Right atrium auricular region (tissue), 2 donors: ENCODE data around the gene PCYOX1L. TPM values are rescaled to one million over a fixed set of nuclear protein-coding genes. Genes with fewer than 3 reads are reported as not detected.
"Not testable (repeated sequence)": the region's sequence is repeated elsewhere in the genome, so short reads cannot be mapped to it uniquely, and the experiment has no call there.

ENCODE experiments used
- DNase-seq: peaks from one replicate; pipeline ENCODE4 v3.0.0-alpha.2; 2019; ENCODE audit warnings: low spot score
- H3K27ac ChIP-seq, 2 donors: fragments of 200-600 bp; sonication (generic); 1 replicate in 1 of 2; 2 replicates in 1 of 2; pipeline ENCODE4 v1.5.1; 2016 to 2019
- H3K27me3 ChIP-seq, 2 donors: fragments of 200-600 bp; sonication (generic); one replicate each; pipeline versions ENCODE4 v1.5.1 to v1.6.0; 2017 to 2019
- H3K36me3 ChIP-seq: fragments of 200-600 bp; sonication (generic); one replicate; pipeline ENCODE4 v1.5.1; 2016
- H3K4me1 ChIP-seq, 2 donors: fragments of 200-600 bp; sonication (generic); one replicate each; pipeline versions ENCODE4 v1.5.1 to v1.6.0; 2017 to 2019
- H3K4me3 ChIP-seq, 2 donors: fragments of 200-600 bp; sonication (generic); 1 replicate in 1 of 2; 2 replicates in 1 of 2; pipeline ENCODE4 v1.5.1; 2017 to 2019; ENCODE audit warnings: mild to moderate bottlenecking in 1 of 2, moderate library complexity in 1 of 2
- H3K9me3 ChIP-seq, 2 donors: fragments of 200-600 bp; sonication (generic); one replicate each; pipeline ENCODE4 v1.5.1; 2019
- CTCF ChIP-seq, 2 donors: fragments of 200-600 bp; sonication (generic); IDR thresholded peaks; one replicate each; pipeline ENCODE4 v1.5.1; 2019; ENCODE audit warnings: antibody characterized with exemption in 2 of 2
- total RNA-seq, 2 donors: library from RNA; depleted of rRNA; stranded (reverse); fragments of >200 nt; gene quantifications; one replicate each; pipeline ENCODE4 v1.1.0, GENCODE V29; 2016

The PCYOX1L gene
- total RNA-seq, 2 donors from 2014 or later: 4.0 to 5.6 TPM

- Histone ChIP-seq H3K4me1 (peaks cover 0 to 9% of the 10 kb centered on the region in 2 donors), H3K27me3 (no peaks in the 10 kb centered on the region), H3K36me3 (no peaks in the 10 kb centered on the region), H3K4me3 (no peak overlapping the region), H3K27ac (no peak overlapping the region), H3K9me3 (no peaks in the 10 kb centered on the region)
- DNase-seq: no peak
- no peak for TF ChIP-seq CTCF (IDR thresholded peaks at IDR 0.05)
Observed at GRCh38 chr5:149397530-149397929, 39.7 kb downstream of the PCYOX1L start.

GRCh38 chr5:149398747-149399266 is 41.0 kb downstream of the PCYOX1L start:
- not testable (repeated sequence) for H3K36me3 ChIP-seq, H3K9me3 ChIP-seq, H3K27me3 ChIP-seq, H3K4me3 ChIP-seq, H3K27ac ChIP-seq, DNase-seq, H3K4me1 ChIP-seq

GRCh38 chr5:149399775-149400174 is 41.9 kb downstream of the PCYOX1L start:
- Histone ChIP-seq H3K4me1 (peaks cover 0 to 10% of the 10 kb centered on the region in 2 donors), H3K4me3 (no peak overlapping the region), H3K36me3 (no peaks in the 10 kb centered on the region), H3K9me3 (no peaks in the 10 kb centered on the region), H3K27me3 (no peaks in the 10 kb centered on the region), H3K27ac (no peak overlapping the region)
- no peak for DNase-seq
- no peak for TF ChIP-seq CTCF (IDR thresholded peaks at IDR 0.05)

- no peak overlapping the region for H3K4me3 ChIP-seq
- TF ChIP-seq CTCF (IDR thresholded peaks at IDR 0.05): no peak
- no peaks in the 10 kb centered on the region for H3K36me3 ChIP-seq
- no peaks in the 10 kb centered on the region for H3K27me3 ChIP-seq
- no peak for DNase-seq
- H3K9me3 ChIP-seq: no peaks in the 10 kb centered on the region
- H3K4me1 ChIP-seq: peaks cover 0 to 15% of the 10 kb centered on the region in 2 donors
- no peak overlapping the region for H3K27ac ChIP-seq
Observed at GRCh38 chr5:149400304-149400703, 42.5 kb downstream of the PCYOX1L start.

GRCh38 chr5:149401051-149401450 is 43.2 kb downstream of the PCYOX1L start:
- no peaks in the 10 kb centered on the region for H3K27me3 ChIP-seq
- TF ChIP-seq CTCF (IDR thresholded peaks at IDR 0.05): no peak
- H3K4me1 ChIP-seq: peaks cover 0 to 23% of the 10 kb centered on the region in 2 donors
- H3K4me3 ChIP-seq: no peak overlapping the region
- no peaks in the 10 kb centered on the region for H3K9me3 ChIP-seq
- no peak overlapping the region for H3K27ac ChIP-seq
- no peak for DNase-seq
- no peaks in the 10 kb centered on the region for H3K36me3 ChIP-seq

- Histone ChIP-seq H3K27ac (no peak overlapping the region), H3K4me3 (no peak overlapping the region), H3K36me3 (no peaks in the 10 kb centered on the region), H3K9me3 (no peaks in the 10 kb centered on the region), H3K4me1 (peaks cover 4 to 25% of the 10 kb centered on the region in 2 donors), H3K27me3 (no peaks in the 10 kb centered on the region)
- no peak for DNase-seq
- TF ChIP-seq CTCF (IDR thresholded peaks at IDR 0.05): no peak
Observed at GRCh38 chr5:149402291-149402690, 44.4 kb downstream of the PCYOX1L start.
